GM21528 (cell line): ENCODE measurements around the gene ARL5C.

Experiments used
- ATAC-seq: cut with Tn5 transposase; IDR thresholded peaks from one replicate; pipeline ENCODE4 v1.9.1; 2021; ENCODE audit warnings: mild to moderate bottlenecking, moderate library complexity; ENCODE audit not compliant: unreplicated experiment, low FRiP score

ARL5C gene, protein sequence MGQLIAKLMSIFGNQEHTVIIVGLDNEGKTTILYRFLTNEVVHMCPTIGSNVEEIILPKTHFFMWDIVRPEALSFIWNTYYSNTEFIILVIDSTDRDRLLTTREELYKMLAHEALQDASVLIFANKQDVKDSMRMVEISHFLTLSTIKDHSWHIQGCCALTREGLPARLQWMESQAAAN

GRCh38 chr17:39165841-39166349, at the start of gene ARL5C:
TSS of gene ARL5C (minus strand) at chr17:39166161. CDS start at chr17:39165760, 401 bp downstream.
- no peak for ATAC-seq

GRCh38 chr17:39213852-39214251, 47.9 kb upstream of the ARL5C start:
- ATAC-seq: no peak

DNA sequence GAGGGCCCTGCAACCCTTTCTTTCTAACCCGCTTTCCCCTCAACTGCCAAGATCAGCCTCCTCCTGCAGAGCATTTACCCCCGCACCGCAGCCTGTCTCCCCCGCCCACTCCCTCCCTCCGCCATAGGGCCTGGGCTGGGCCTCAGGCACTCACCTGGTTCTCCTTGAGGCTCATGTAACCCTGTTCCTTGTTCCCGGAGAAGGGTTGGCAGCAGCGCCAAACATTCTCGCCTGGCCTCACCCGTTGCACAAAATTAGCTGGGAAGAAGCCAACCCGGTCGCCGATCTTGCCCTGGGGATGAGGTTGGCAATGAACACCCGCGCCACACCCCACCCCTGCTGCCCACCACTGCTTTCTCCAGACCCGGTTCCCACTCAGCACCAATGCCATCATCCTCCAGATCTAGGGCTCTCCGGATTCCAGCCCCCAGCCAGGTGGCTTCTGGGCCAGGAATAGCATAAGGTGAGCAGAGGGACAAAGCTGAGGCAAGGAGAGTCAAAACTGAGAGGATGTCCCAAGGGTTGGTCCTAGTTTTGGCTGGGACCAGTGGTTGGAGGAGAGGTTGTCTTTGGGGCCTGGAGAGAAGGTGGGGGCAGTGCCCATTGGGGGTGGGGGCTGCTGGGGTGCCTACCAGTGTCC, 47.0 kb upstream of the ARL5C start:
- no peak for ATAC-seq

DNA sequence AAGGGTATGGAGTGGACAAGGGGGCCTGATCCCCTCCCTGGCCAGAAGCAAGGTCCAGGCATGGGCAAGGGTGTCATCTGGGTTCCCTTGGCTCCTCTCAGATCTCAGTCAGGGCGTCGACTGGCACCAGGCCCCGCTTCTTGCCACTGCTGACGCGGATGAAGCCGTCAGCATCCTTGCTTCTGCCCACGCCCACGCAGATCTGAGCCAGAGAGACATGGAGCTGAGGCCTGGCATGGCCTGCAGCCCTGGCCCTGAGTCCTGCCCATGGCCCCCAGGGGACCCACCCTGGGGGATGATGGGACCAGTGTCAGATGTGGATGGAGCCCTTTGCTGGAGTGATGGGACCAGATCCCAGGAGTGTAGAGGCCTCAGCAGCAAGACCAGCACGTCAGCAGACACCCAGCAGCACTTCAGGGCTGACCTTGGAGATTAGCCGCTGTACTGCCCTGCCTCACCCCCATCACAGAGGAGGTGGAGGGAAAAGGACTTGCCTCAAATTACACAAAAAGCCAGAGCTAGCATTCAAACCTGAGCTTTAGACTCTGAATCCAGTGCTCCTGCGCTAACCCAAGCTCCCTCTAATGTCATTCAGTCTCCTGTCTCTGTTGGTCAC, 46.3 kb upstream of the ARL5C start:
- no peak for ATAC-seq

DNA sequence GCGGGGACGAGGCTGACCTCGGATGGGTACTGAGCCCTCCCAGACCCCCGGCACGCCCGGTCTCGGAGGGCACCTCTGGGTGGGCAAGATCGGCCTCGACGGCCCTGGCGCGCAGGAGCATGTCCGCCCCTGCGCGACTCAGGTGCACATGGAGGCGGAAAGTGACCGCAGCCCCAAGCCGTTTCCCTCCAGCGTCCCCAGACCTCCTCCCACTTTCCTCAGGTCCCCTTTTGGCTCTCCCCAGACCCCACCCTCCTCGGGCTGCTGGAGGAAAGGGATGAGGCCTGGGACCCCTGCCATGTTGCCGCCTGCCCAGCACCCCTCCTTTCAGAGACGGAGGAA, 44.1 kb upstream of the ARL5C start:
- no peak for ATAC-seq

GRCh38 chr17:39209317-39210092, 43.5 kb upstream of the ARL5C start:
- ATAC-seq: no peak

GRCh38 chr17:39208893-39209292, 42.9 kb upstream of the ARL5C start:
- no peak for ATAC-seq

DNA sequence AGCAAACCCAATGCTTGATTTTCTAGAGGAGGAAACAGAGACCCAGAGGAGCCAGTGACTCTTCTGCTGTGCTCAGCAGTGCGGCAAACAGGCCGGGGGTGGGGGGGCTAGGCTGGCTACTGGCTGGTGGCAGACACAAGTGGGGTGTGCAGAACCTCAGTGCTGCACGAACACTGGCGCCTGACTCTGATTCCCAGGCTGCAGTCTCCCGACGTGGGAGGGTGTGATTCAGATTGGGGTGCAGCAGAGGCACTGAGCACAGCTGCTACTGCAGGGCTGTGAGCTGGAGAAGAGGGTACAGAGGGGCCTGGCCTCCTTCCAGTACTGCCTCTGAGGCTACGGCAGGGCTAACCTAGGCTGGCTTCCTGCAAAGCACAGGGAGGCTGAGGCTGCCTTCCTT, 42.2 kb upstream of the ARL5C start:
- no peak for ATAC-seq

DNA sequence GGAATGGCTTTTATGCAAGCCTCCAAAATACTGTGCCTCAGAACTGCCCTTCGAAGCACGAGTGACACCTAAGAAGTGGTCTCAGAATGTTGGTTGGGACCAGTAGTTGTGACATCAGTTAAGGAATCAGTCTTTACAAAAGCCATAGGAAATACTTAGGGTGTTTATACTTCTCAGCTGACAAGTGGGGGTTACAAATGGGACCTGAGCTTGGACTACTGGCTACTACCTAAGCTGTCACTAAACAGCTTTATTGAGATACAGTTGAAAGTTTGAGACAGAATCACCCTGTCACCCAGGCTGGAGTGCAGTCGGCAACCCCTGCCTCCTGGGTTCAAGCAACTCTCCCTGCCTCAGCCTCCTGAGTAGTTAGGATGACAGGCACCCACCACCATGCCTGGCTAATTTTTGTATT, 39.2 kb upstream of the ARL5C start:
- no peak for ATAC-seq

DNA sequence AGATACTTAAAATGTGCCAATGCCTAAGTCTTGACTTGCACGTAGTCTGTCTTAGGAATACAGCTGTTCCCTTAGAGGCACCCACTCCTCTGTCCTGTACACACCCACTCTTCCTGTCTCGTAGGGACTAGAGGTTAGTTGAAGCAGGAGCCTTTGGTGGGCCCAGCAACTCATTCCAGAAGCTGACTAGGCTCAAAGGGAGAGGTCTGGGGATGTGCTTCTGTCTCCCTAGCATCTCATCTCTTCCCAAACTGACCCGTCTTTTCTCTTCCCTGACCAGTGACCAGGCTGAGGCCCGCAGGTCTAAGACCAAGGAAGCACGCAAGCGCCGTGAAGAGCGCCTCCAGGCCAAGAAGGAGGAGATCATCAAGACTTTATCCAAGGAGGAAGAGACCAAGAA, 38.3 kb upstream of the ARL5C start:
- no peak for ATAC-seq

DNA sequence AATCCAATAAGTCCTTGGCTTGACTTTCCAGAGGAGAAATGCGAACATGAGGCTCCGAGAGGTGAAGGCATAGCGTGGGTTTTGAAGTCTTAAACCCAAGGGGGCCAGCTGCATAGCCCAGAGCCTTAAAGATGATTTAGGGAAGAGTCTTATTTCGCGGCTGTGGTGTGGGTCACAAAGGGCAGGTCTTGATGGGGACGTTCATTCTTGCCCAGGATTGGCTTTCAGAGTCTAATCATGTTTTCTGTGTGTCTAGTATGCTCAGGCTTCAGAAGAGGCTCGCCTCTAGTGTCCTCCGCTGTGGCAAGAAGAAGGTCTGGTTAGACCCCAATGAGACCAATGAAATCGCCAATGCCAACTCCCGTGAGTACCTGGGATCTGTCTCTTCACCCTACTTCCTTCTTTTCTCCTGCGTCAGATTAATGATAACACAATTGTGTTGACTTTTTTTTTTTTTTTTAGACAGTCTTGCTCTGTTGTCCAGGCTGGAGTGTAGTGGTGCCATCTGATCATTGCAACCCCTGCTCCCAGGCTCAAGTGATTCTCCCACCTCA, 35.1 kb upstream of the ARL5C start:
- no peak for ATAC-seq

DNA sequence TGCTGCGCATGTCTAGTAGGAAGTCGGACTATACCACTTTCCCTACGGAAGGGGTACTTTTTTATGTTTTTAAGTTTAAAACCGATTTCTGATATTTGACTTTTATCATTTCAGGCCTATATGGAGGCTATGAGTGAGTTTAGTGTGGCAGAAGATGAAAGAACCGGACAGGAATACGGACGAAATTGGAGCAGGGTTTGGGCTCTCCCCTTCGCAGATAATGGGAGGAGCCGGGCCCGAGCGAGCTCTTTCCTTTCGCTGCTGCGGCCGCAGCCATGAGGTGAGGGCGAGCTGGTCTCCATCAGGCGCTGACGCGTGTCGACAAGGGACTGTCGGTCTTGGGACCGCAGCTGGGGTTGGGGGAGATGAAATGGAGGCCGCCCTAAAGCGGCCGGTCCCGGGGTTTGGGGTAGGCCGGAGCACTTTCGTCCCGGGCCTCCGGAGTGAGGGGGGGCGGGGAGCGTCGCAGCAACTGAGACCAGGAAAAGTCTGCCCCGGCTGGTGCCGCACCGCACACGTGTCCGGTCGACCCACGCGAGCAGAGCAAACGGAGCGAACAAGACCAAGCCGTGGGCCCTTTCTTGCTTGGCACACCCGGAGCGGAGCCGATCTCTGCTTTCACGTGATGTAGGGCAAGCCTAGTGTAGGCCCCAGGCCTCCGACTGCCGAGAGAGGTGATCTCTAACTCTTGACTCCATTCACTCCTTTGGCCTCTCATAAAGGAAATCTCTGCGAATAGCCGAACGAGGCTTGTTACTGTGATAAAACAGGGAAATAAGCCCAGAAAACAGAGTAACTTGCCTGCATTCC, 34.3 kb upstream of the ARL5C start, which contains the start of gene RPL19:
RPL19 (plus strand) TSS at position 214 of the 810 bp plus-strand sequence; CDS start at position 276, 62 bp downstream.
- peak; percentile 63 for ATAC-seq

- peak; percentile 62 for ATAC-seq
Measured at GRCh38 chr17:39199820-39200069, 33.8 kb upstream of the ARL5C start.

GRCh38 chr17:39198186-39198566, 32.2 kb upstream of the ARL5C start:
- ATAC-seq: no peak

GRCh38 chr17:39197380-39198185, 31.6 kb upstream of the ARL5C start, which contains the start of gene CACNB1:
TSS of gene CACNB1 (minus strand) at chr17:39197669. CDS start at chr17:39197495, 174 bp downstream.
- no peak for ATAC-seq

- ATAC-seq: no peak
Measured at GRCh38 chr17:39196808-39197291, 30.9 kb upstream of the ARL5C start.

DNA sequence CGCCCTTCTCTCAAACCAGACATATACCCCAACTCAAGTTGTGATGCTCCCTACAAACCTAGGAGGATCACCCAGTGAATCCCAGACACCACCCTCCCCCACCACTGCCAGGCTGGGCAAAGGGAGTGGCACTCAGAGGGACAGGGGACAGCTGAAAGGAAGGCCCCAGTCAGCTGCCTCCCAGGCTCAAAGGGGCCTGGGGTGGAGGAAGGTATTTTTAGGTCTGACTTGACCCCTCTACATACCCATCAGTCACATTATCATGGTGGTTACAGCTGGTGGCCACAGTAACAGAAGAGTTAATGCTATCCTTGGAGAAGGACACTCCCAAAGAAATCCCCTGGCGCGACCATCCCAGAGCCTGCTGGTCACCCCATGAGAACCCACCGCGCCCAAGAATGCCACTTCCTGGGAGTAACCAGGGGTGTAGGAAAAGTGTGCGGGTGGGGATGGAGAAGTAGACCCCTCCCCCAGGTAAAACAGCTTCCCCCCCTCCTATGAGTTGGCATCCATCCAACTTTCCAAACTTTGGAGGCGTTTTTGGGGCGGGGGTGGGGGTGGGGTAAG, 30.4 kb upstream of the ARL5C start:
- ATAC-seq: no peak

- no peak for ATAC-seq
Measured at GRCh38 chr17:39195568-39196160, 29.7 kb upstream of the ARL5C start.
